Duodenal mucosa (tissue), 2 donors: ENCODE measurements around the gene GRIK4.
"Not testable (repeated sequence)": the region's sequence is repeated elsewhere in the genome, so short reads cannot be mapped to it uniquely, and the experiment has no call there.

Source experiments
- H3K27ac ChIP-seq: one replicate; pipeline ENCODE4 v1.7.0; 2013; ENCODE audit warnings: low read depth, low read length
- H3K27me3 ChIP-seq, 2 donors: one replicate each; pipeline ENCODE4 v1.7.0; 2013; ENCODE audit warnings: low read length in 2 of 2, control low read depth in 1 of 2; ENCODE audit not compliant: insufficient read depth in 2 of 2, control insufficient read depth in 1 of 2
- H3K36me3 ChIP-seq, 2 donors: one replicate each; pipeline ENCODE4 v1.7.0; 2013; ENCODE audit warnings: low read length in 2 of 2, control low read depth in 1 of 2; ENCODE audit not compliant: insufficient read depth in 2 of 2, control insufficient read depth in 1 of 2
- H3K4me1 ChIP-seq, 2 donors: one replicate each; pipeline ENCODE4 v1.7.0; 2013; ENCODE audit warnings: low read length in 2 of 2, control low read depth in 1 of 2; ENCODE audit not compliant: insufficient read depth in 2 of 2, control insufficient read depth in 1 of 2
- H3K4me3 ChIP-seq, 2 donors: one replicate each; pipeline ENCODE4 v1.7.0; 2013; ENCODE audit warnings: low read length in 2 of 2, low read depth in 1 of 2
- H3K9ac ChIP-seq, 2 donors: one replicate each; pipeline ENCODE4 v1.7.0; 2013; ENCODE audit warnings: low read length in 2 of 2, low read depth in 1 of 2
- H3K9me3 ChIP-seq, 2 donors: one replicate each; pipeline ENCODE4 v1.7.0; 2013; ENCODE audit warnings: low read length in 2 of 2, control low read depth in 1 of 2; ENCODE audit not compliant: control insufficient read depth in 1 of 2

GRIK4 gene

GRCh38 chr11:120765710-120766109 lies 254.2 kb downstream of the GRIK4 start:
- H3K4me1 ChIP-seq, H3K27me3 ChIP-seq, H3K4me3 ChIP-seq, H3K9me3 ChIP-seq, H3K9ac ChIP-seq, H3K27ac ChIP-seq, H3K36me3 ChIP-seq: not testable (repeated sequence)

- no peaks in the 10 kb centered on the region for H3K4me1 ChIP-seq
- H3K9ac ChIP-seq = no peak overlapping the region
- no peak overlapping the region for H3K27ac ChIP-seq
- H3K27me3 ChIP-seq = no peaks in the 10 kb centered on the region
- H3K36me3 ChIP-seq = no peaks in the 10 kb centered on the region
- H3K4me3 ChIP-seq = no peak overlapping the region
- H3K9me3 ChIP-seq = peaks cover 3 to 9% of the 10 kb centered on the region in 2 donors
Measured at GRCh38 chr11:120766318-120766717, 254.8 kb downstream of the GRIK4 start.

GRCh38 chr11:120768949-120769348 lies 257.4 kb downstream of the GRIK4 start:
- Histone ChIP-seq H3K27me3 (no peaks in the 10 kb centered on the region), H3K27ac (no peak overlapping the region), H3K9ac (no peak overlapping the region), H3K9me3 (peaks cover 3 to 9% of the 10 kb centered on the region in 2 donors), H3K4me3 (no peak overlapping the region), H3K4me1 (no peaks in the 10 kb centered on the region), H3K36me3 (no peaks in the 10 kb centered on the region)

GRCh38 chr11:120769906-120770305 lies 258.4 kb downstream of the GRIK4 start:
- H3K4me3 ChIP-seq = no peak overlapping the region
- H3K36me3 ChIP-seq = no peaks in the 10 kb centered on the region
- no peak overlapping the region for H3K27ac ChIP-seq
- peaks cover 3 to 9% of the 10 kb centered on the region in 2 donors for H3K9me3 ChIP-seq
- H3K4me1 ChIP-seq = no peaks in the 10 kb centered on the region
- H3K27me3 ChIP-seq = no peaks in the 10 kb centered on the region
- H3K9ac ChIP-seq = no peak overlapping the region

- H3K9ac ChIP-seq = no peak overlapping the region
- no peaks in the 10 kb centered on the region for H3K27me3 ChIP-seq
- H3K4me1 ChIP-seq = no peaks in the 10 kb centered on the region
- H3K4me3 ChIP-seq = no peak overlapping the region
- H3K27ac ChIP-seq = no peak overlapping the region
- peaks cover 3 to 9% of the 10 kb centered on the region in 2 donors for H3K9me3 ChIP-seq
- H3K36me3 ChIP-seq = no peaks in the 10 kb centered on the region
Measured at GRCh38 chr11:120771551-120772060, 260.1 kb downstream of the GRIK4 start.

- Histone ChIP-seq H3K9me3 (no peaks in the 10 kb centered on the region), H3K27ac (no peak overlapping the region), H3K36me3 (no peaks in the 10 kb centered on the region), H3K4me1 (no peaks in the 10 kb centered on the region), H3K27me3 (no peaks in the 10 kb centered on the region), H3K4me3 (no peak overlapping the region), H3K9ac (no peak overlapping the region)
Measured at GRCh38 chr11:120773501-120774031, 262.0 kb downstream of the GRIK4 start.

GRCh38 chr11:120774591-120775386 lies 263.2 kb downstream of the GRIK4 start:
- H3K27ac ChIP-seq = no peak overlapping the region
- no peaks in the 10 kb centered on the region for H3K4me1 ChIP-seq
- H3K36me3 ChIP-seq = no peaks in the 10 kb centered on the region
- H3K4me3 ChIP-seq = no peak overlapping the region
- no peak overlapping the region for H3K9ac ChIP-seq
- H3K27me3 ChIP-seq = no peaks in the 10 kb centered on the region
- no peaks in the 10 kb centered on the region for H3K9me3 ChIP-seq

- no peaks in the 10 kb centered on the region for H3K9me3 ChIP-seq
- H3K9ac ChIP-seq = no peak overlapping the region
- H3K27me3 ChIP-seq = no peaks in the 10 kb centered on the region
- H3K4me3 ChIP-seq = no peak overlapping the region
- H3K36me3 ChIP-seq = no peaks in the 10 kb centered on the region
- H3K27ac ChIP-seq = no peak overlapping the region
- H3K4me1 ChIP-seq = no peaks in the 10 kb centered on the region
Measured at GRCh38 chr11:120775986-120776951, 264.7 kb downstream of the GRIK4 start.

- Histone ChIP-seq H3K27me3 (no peaks in the 10 kb centered on the region), H3K9ac (no peak overlapping the region), H3K4me3 (no peak overlapping the region), H3K9me3 (no peaks in the 10 kb centered on the region), H3K4me1 (no peaks in the 10 kb centered on the region), H3K27ac (no peak overlapping the region), H3K36me3 (no peaks in the 10 kb centered on the region)
Measured at GRCh38 chr11:120778685-120779490, 267.3 kb downstream of the GRIK4 start.
